ENCODE results near the gene TRAF1.

DNA sequence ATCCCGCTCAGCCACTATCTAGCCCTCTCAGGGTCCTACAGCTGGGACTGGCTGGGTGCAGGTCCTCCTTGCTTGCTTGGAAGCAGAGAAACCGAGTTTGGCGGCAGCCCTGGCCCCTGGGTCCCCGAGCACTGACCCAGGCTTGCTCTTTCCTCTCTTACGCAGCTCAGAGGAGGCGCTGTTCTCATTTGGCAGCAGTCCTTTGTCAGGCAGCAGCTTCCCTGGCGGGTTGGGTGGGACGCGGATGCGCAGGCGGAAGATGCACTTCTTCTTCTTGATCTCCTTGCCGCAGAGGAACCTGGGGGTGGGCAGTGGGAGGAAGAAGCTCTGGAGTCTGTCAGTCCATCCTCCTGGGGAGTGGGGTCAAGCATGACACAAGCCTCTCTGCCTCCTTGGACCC lies 64.1 kb downstream of the TRAF1 start:
- TF ChIP-seq EZH2 (IDR thresholded peaks at IDR 0.05; ENCODE audit: borderline replicate concordance, low read length) (no peak), CTCF (IDR thresholded peaks at IDR 0.05; ENCODE audit: low read length) (no peak)

Data from OCI-LY1 (cell line).